Keratinocyte (primary cell): ENCODE measurements around the gene BCAS4. TPM values are rescaled to one million over a fixed set of nuclear protein-coding genes. Genes with fewer than 3 reads are reported as not detected.
"Not testable (repeated sequence)": the region's sequence is repeated elsewhere in the genome, so short reads cannot be mapped to it uniquely, and the experiment has no call there.

ENCODE experiments used
- DNase-seq: peaks from one replicate; pipeline ENCODE4 v3.0.0-alpha.2; 2011; ENCODE audit warnings: low read depth, missing footprints, low spot score
- FAIRE-seq: peaks from 2 replicates; lab custom pipeline; 2011; peaks lifted over from hg19 to GRCh38; lab: Jason Lieb, UNC
- H2AFZ ChIP-seq: 2 replicates; pipeline ENCODE4 v1.6.0; 2012; ENCODE audit warnings: low read length, control low read depth, inconsistent platforms; ENCODE audit not compliant: control insufficient read depth
- H3K27ac ChIP-seq: 2 replicates; pipeline ENCODE4 v1.5.1; 2011; ENCODE audit warnings: low read length; ENCODE audit not compliant: control insufficient read depth, insufficient read depth
- H3K27me3 ChIP-seq: 3 replicates; pipeline ENCODE4 v1.6.0; 2011; ENCODE audit warnings: low read length; ENCODE audit not compliant: control insufficient read depth, insufficient read depth; ENCODE audit errors: extremely low read depth
- H3K36me3 ChIP-seq, 2 experiments: 2 replicates in 1 of 2; 3 replicates in 1 of 2; pipeline ENCODE4 v1.5.1; 2011; ENCODE audit warnings: low read length in 2 of 2, mild to moderate bottlenecking in 1 of 2; ENCODE audit not compliant: control insufficient read depth in 2 of 2, insufficient read depth in 2 of 2; ENCODE audit errors: extremely low read depth in 1 of 2
- H3K4me1 ChIP-seq: 3 replicates; pipeline ENCODE4 v1.5.1; 2011; ENCODE audit warnings: low read length; ENCODE audit not compliant: control insufficient read depth, insufficient read depth; ENCODE audit errors: extremely low read depth
- H3K4me2 ChIP-seq: 3 replicates; pipeline ENCODE4 v1.6.0; 2011; ENCODE audit warnings: low read depth, low read length; ENCODE audit not compliant: control insufficient read depth, insufficient read depth; ENCODE audit errors: extremely low read depth
- H3K4me3 ChIP-seq, 3 experiments: fragments of 200-600 bp in 1 of 3; sonication (generic) in 1 of 3; 2 replicates in 2 of 3; 3 replicates in 1 of 3; pipeline ENCODE4 v1.5.1; 2011 to 2016; ENCODE audit warnings: low read length in 3 of 3, mild to moderate bottlenecking in 3 of 3, control low read depth in 2 of 3, inconsistent platforms in 1 of 3, low read depth in 1 of 3, mixed read lengths in 1 of 3, mixed run types in 1 of 3, moderate library complexity in 1 of 3; ENCODE audit not compliant: control insufficient read depth in 2 of 3, insufficient read depth in 2 of 3; ENCODE audit errors: extremely low read depth in 1 of 3
- H3K79me2 ChIP-seq: 2 replicates; pipeline ENCODE4 v1.6.0; 2012; ENCODE audit warnings: low read length; ENCODE audit not compliant: control insufficient read depth, insufficient read depth
- H3K9ac ChIP-seq: 3 replicates; pipeline ENCODE4 v1.6.0; 2011; ENCODE audit warnings: low read length; ENCODE audit not compliant: control insufficient read depth, insufficient read depth; ENCODE audit errors: extremely low read depth
- H3K9me1 ChIP-seq: 3 replicates; pipeline ENCODE4 v1.6.0; 2011; ENCODE audit warnings: low read length; ENCODE audit not compliant: control insufficient read depth, insufficient read depth; ENCODE audit errors: extremely low read depth
- H3K9me3 ChIP-seq: 2 replicates; pipeline ENCODE4 v1.5.1; 2012; ENCODE audit warnings: low read depth, low read length; ENCODE audit not compliant: control insufficient read depth
- H4K20me1 ChIP-seq: 3 replicates; pipeline ENCODE4 v1.6.0; 2011; ENCODE audit warnings: low read length; ENCODE audit not compliant: control insufficient read depth, insufficient read depth; ENCODE audit errors: extremely low read depth
- CTCF ChIP-seq, 3 experiments: IDR thresholded peaks in 1 of 3; conservative IDR thresholded peaks in 1 of 3; optimal IDR thresholded peaks in 1 of 3; 2 replicates in 2 of 3; 3 replicates in 1 of 3; pipeline versions ENCODE3 to v1.5.1; 2011; ENCODE audit warnings: low read length in 3 of 3, mild to moderate bottlenecking in 3 of 3, moderate library complexity in 2 of 3, control low read depth in 1 of 3, inconsistent platforms in 1 of 3; ENCODE audit not compliant: insufficient read depth in 2 of 3; ENCODE audit errors: extremely low read depth in 1 of 3
- EZH2 ChIP-seq: IDR thresholded peaks from one replicate; pipeline ENCODE4 v1.6.1; 2012; ENCODE audit warnings: inconsistent platforms, mild to moderate bottlenecking, low read length, moderate library complexity
- dilution Hi-C: fragments of 300-500 bp; cut with MboI; formaldehyde crosslinking; loops from one replicate; pipeline ENCODE4 v1.7.0; 2020; ENCODE audit warnings: low sequenced_read_pairs; ENCODE audit not compliant: extremely low pct_ligation_motif_present
- polyA plus RNA-seq, 5 experiments: library from polyadenylated mRNA; depleted of rRNA in 3 of 5; stranded (reverse) in 3 of 5; stranded (forward) in 1 of 5; unstranded in 1 of 5; fragments of >200 nt; gene quantifications; 1 replicate in 1 of 5; 2 replicates in 3 of 5; 3 replicates in 1 of 5; pipeline versions ENCODE4 v1.2.1 to v1.2.3, GENCODE V29; 2011 to 2012; ENCODE audit warnings: missing spikeins in 2 of 5, low read depth in 1 of 5, low replicate concordance in 1 of 5

Gene BCAS4
- polyA plus RNA-seq, 1 donor (not counting 4 experiments of a cell fraction or from before 2014, with no cell fraction given): 13.8 TPM

GRCh38 chr20:50777373-50777772 is 17.5 kb upstream of the BCAS4 start:
- H4K20me1 ChIP-seq: no peaks in the 10 kb centered on the region
- H2AFZ ChIP-seq: no peak overlapping the region
- no peaks in the 10 kb centered on the region for H3K27me3 ChIP-seq
- H3K9me3 ChIP-seq: no peaks in the 10 kb centered on the region
- H3K4me1 ChIP-seq: no peaks in the 10 kb centered on the region
- no peaks in the 10 kb centered on the region for H3K9me1 ChIP-seq
- dilution Hi-C loops: no loop called here
- no peak overlapping the region for H3K27ac ChIP-seq
- no peaks in the 10 kb centered on the region for H3K79me2 ChIP-seq
- H3K36me3 ChIP-seq: no peaks in the 10 kb centered on the region
- DNase-seq (no peak), FAIRE-seq (no peak)
- TF ChIP-seq CTCF (optimal IDR thresholded peaks at IDR 0.05 in 1 of 3, IDR thresholded peaks at IDR 0.05 in 1 of 3, conservative IDR thresholded peaks at IDR 0.05 in 1 of 3; ENCODE audit: extremely low read depth in 1 of 3, insufficient read depth in 2 of 3, low read length in 3 of 3): no peak
- no peak for TF ChIP-seq EZH2
- H3K4me3 ChIP-seq: no peak overlapping the region
- H3K9ac ChIP-seq: no peak overlapping the region
- no peak overlapping the region for H3K4me2 ChIP-seq

GRCh38 chr20:50778994-50779393 is 15.9 kb upstream of the BCAS4 start:
- H3K9me3 ChIP-seq, dilution Hi-C loops, DNase-seq, H3K4me3 ChIP-seq, H3K9ac ChIP-seq, H3K36me3 ChIP-seq, H2AFZ ChIP-seq, H3K79me2 ChIP-seq, H3K4me1 ChIP-seq, H4K20me1 ChIP-seq, H3K27ac ChIP-seq, FAIRE-seq, H3K4me2 ChIP-seq, H3K9me1 ChIP-seq, H3K27me3 ChIP-seq: not testable (repeated sequence)

- H3K9ac ChIP-seq: no peak overlapping the region
- TF ChIP-seq EZH2 (no peak), CTCF (optimal IDR thresholded peaks at IDR 0.05 in 1 of 3, IDR thresholded peaks at IDR 0.05 in 1 of 3, conservative IDR thresholded peaks at IDR 0.05 in 1 of 3; ENCODE audit: extremely low read depth in 1 of 3, insufficient read depth in 2 of 3, low read length in 3 of 3) (no peak)
- FAIRE-seq (no peak), DNase-seq (no peak)
- no peak overlapping the region for H2AFZ ChIP-seq
- no peak overlapping the region for H3K4me3 ChIP-seq
- no peak overlapping the region for H3K27ac ChIP-seq
- dilution Hi-C loops: no loop called here
- no peaks in the 10 kb centered on the region for H3K27me3 ChIP-seq
- no peaks in the 10 kb centered on the region for H3K36me3 ChIP-seq
- no peak overlapping the region for H3K4me2 ChIP-seq
- H3K4me1 ChIP-seq: no peaks in the 10 kb centered on the region
- no peaks in the 10 kb centered on the region for H3K9me1 ChIP-seq
- no peaks in the 10 kb centered on the region for H3K79me2 ChIP-seq
- H3K9me3 ChIP-seq: no peaks in the 10 kb centered on the region
- H4K20me1 ChIP-seq: no peaks in the 10 kb centered on the region
Observed at GRCh38 chr20:50783390-50783789, 11.5 kb upstream of the BCAS4 start.
